ENCODE data around the gene ZDHHC6.
"Not testable (repeated sequence)": the region's sequence is repeated elsewhere in the genome, so short reads cannot be mapped to it uniquely, and the experiment has no call there.

The ZDHHC6 gene

GRCh38 chr10:112388548-112388947 is 58.2 kb downstream of the ZDHHC6 start:
- no peak for DNase-seq

GRCh38 chr10:112388056-112388455 is 58.7 kb downstream of the ZDHHC6 start:
- DNase-seq: not testable (repeated sequence)

GRCh38 chr10:112385201-112385600 is 61.5 kb downstream of the ZDHHC6 start:
- no peak for DNase-seq

GRCh38 chr10:112384141-112384540 is 62.6 kb downstream of the ZDHHC6 start:
- no peak for DNase-seq

GRCh38 chr10:112383325-112383724 is 63.4 kb downstream of the ZDHHC6 start:
- DNase-seq: no peak

GRCh38 chr10:112382515-112383235 is 64.0 kb downstream of the ZDHHC6 start:
- DNase-seq: no peak
